HUDEP-2 (cell line): Measurements from ENCODE around the gene NTRK2.
A peak's percentile ranks its signal among the peaks of the same experiment; 100 is the strongest.

Experiments used
- DNase-seq, 76 experiments: peaks; one replicate each; lab custom pipeline; 2025; ENCODE audit not compliant: unreplicated experiment in 76 of 76; lab: John Stamatoyannopoulos, UW

The NTRK2 gene

GRCh38 chr9:85042981-85043647 lies 373.6 kb downstream of the NTRK2 start:
- DNase-seq: no peak

DNA sequence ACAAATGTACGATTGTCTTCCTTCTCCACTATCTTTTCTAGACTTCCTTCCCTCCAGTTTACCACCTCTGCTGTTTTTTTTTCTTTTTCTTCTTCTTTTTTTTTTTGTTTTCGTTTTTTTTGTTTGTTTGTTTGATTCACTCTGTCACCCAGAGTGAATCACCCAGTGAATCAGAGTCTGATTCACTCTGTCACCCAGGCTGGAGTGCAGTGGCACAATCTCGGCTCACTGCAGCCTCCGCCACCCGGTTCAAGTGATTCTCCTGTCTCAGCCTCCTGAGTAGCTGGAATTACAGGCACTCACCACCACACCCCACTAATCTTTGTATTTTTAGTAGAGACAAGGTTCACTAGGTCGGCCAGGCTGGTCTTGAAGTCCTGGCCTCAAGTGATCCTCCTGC lies 375.7 kb downstream of the NTRK2 start:
- no peak for DNase-seq

DNA sequence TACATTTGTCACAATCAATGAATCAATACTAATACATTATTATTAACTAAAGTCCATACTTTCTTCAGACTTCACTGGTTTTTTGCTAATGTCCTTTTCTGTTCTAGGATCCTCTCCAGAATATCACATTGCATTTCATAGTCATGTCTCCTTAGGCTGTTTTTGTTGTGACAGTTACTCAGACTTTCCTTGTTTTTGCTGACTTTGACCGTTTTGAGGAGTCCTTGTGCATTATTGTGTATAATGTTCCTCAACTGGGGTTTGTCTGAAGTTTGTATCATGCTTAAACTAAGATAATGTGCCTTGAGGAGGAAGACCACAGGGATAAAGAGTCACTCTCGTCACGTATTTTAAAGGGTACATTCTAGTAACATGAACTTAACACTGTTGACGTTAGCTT lies 376.9 kb downstream of the NTRK2 start:
- no peak for DNase-seq

- DNase-seq: no peak
Observed at GRCh38 chr9:85053206-85053786, 383.8 kb downstream of the NTRK2 start.

GRCh38 chr9:85054017-85054416 lies 384.5 kb downstream of the NTRK2 start:
- no peak for DNase-seq

DNA sequence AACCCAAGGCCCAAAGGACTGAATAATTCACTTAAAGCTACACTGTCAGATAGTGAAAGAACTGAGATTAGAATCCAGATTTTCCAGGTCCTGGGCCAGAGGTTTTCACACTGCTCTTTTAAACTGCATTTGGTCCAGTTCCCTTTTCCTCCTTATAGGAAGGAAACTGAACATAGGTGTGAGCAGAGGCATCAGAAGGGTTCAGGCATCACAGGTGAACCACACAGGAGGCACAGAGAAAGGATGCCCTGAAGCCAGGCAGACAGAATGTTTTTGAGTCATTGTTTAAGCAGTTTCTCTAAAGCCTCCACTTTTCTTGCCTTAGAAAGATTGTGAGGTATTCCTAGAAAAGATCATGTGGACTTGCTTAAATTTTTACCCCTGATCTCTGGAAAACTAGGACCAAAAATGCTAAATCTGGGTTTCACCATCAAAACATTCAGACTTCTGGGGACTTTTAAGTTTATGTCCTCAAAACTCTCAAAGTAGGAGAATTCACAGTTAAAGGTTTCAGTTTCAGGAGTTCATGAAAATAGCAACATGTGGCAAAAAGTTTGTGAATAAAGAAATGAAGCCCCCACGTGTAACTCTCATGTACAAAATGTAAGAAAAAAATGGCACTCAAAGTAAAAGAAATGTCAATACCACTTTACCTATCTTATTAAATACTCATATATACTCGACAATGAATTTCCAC lies 386.1 kb downstream of the NTRK2 start:
- DNase-seq: no peak

GRCh38 chr9:85056203-85056572 lies 386.7 kb downstream of the NTRK2 start:
- DNase-seq: no peak

GRCh38 chr9:85061969-85062368 lies 392.4 kb downstream of the NTRK2 start:
- DNase-seq: no peak

GRCh38 chr9:85062385-85063022 lies 393.0 kb downstream of the NTRK2 start:
- DNase-seq: no peak

DNA sequence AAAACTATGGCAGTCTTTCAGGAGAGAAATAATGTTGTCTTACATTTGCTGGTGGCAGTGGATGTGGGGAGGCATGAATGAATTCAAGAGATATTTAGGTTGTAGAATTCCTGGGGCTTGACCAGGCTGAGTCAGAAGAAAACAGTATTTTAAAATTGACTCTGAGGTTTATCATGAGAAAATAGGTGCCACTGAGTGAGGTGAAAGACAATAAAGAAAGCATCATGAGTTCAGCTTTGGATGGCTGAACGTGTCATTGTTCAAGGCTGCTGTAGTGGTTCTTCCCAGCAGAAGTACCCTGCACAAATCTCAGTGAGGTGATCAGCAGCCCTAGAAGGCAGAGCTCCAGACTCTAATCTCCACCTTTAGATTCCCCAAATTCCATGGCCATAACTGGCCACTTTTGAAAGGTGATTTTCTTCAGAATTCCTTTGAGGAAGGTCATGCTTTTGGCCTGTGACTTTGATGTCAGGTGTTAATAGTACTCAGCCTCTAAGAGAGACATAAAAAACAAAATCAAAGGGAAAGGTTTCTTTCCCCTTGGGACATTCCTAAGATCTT lies 395.4 kb downstream of the NTRK2 start:
- no peak for DNase-seq

DNA sequence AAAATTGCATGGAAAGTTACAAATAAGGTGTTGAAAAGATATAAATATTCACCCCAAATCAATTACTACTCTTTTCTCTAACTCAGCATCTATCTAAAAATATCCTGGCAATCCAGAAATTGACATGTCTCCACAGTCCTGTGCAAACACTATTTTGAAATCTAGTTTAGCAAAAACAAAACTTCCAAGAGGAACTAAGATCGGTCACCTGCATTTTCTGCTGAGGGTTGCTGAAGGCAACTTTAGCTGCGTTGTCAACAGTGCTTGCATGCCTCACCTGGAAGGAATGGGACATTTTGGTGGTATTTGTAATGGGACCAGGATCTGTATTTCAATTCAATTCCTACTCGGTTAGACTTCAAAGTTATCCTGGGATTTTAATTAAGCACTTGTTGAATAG lies 398.3 kb downstream of the NTRK2 start:
- DNase-seq: no peak

DNA sequence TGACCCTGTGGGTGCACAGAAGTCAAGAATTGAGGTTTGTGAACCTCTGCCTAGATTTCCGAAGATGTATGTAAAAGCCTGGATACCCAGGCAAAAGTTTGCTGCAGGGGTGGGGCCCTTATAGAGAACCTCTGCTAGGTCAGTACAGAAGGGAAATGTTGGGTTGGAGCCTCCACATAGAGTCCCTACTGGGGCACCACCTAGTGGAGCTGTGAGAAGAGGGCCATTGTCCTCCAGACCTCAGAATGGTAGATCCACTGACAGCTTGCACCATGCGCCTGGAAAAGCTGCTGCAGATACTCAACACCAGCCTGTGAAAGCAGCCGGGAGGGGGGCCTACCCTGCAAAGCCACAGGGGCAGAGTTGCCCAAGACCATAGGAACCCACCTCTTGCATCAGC lies 399.9 kb downstream of the NTRK2 start:
- peak in 2 of 76 experiments; percentile 2 to 7 for DNase-seq
